Gastrocnemius medialis (tissue), 4 donors: Measurements from ENCODE around the gene WDR26.

Experiments
- POLR2A ChIP-seq, 2 donors: fragments of 450-650 bp; IDR thresholded peaks; one replicate each; pipeline ENCODE4 v1.6.1; 2017; ENCODE audit warnings: antibody characterized with exemption in 2 of 2, mild to moderate bottlenecking in 2 of 2, moderate library complexity in 2 of 2
- TF ChIP-seq, protein P1 (sequence below), 5 experiments: fragments of 450-650 bp in 3 of 5; fragments of 200-600 bp in 2 of 5; sonication (generic) in 2 of 5; IDR thresholded peaks in 4 of 5; conservative IDR thresholded peaks in 1 of 5; 1 replicate in 4 of 5; 2 replicates in 1 of 5; pipeline ENCODE4 v1.5.1; 2016 to 2019; ENCODE audit warnings: antibody characterized with exemption in 5 of 5, mild to moderate bottlenecking in 3 of 5, moderate library complexity in 3 of 5

DNA sequence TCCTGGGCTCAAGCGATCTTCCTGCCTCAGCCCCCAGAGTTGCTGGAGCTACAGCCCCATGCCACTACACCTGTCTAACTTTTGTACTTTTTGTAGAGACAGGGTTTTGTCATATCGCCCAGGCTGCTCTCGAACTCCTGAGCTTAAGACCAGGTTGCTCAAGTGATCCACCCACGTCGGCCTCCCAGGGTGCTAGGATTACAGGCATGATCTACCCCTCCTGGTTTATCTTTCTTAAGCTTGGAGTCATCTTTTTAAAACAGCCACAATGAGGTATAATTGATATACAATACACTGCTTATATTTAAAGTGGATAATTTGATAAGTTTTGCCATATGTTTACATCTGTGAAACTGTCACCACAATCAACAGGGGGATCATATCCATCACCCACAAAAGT is 25.4 kb upstream of the WDR26 start:
- TF ChIP-seq POLR2A (IDR thresholded peaks at IDR 0.05) = no peak
- TF ChIP-seq, protein P1, sequence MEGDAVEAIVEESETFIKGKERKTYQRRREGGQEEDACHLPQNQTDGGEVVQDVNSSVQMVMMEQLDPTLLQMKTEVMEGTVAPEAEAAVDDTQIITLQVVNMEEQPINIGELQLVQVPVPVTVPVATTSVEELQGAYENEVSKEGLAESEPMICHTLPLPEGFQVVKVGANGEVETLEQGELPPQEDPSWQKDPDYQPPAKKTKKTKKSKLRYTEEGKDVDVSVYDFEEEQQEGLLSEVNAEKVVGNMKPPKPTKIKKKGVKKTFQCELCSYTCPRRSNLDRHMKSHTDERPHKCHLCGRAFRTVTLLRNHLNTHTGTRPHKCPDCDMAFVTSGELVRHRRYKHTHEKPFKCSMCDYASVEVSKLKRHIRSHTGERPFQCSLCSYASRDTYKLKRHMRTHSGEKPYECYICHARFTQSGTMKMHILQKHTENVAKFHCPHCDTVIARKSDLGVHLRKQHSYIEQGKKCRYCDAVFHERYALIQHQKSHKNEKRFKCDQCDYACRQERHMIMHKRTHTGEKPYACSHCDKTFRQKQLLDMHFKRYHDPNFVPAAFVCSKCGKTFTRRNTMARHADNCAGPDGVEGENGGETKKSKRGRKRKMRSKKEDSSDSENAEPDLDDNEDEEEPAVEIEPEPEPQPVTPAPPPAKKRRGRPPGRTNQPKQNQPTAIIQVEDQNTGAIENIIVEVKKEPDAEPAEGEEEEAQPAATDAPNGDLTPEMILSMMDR (IDR thresholded peaks at IDR 0.05 in 4 of 5, conservative IDR thresholded peaks at IDR 0.05 in 1 of 5) = no peak
